GM18870 (cell line): ENCODE measurements around the gene FBH1.
"Not testable (repeated sequence)": the region's sequence is repeated elsewhere in the genome, so short reads cannot be mapped to it uniquely, and the experiment has no call there.

Source experiments
- ATAC-seq: cut with Tn5 transposase; IDR thresholded peaks from one replicate; pipeline ENCODE4 v1.9.1; 2021; ENCODE audit warnings: moderate library complexity; ENCODE audit not compliant: unreplicated experiment

The FBH1 gene

DNA sequence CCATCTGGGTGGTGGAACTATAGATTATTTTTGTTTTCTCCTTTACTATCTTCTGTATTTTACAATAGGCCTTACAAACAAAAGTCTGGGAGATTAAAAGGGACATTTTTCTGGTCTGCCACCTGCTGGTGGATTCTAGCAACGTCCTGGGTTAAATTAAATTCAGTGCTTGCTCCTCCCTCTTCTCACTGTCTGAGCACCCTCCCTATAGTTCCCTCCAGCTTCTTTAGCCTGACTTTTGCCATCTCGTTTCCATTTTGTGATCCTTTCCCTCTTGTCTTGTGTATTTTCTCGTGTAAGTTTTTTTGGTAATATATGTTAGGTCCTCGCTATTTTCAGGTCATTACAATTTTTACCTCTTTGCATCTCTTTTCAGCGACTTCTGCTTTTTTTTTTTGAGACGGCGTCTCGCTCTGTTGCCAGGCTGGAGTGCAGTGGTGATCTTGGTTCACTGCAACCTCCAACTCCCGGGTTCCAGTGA, 16.5 kb upstream of the FBH1 start:
- peak; percentile 67 for ATAC-seq

DNA sequence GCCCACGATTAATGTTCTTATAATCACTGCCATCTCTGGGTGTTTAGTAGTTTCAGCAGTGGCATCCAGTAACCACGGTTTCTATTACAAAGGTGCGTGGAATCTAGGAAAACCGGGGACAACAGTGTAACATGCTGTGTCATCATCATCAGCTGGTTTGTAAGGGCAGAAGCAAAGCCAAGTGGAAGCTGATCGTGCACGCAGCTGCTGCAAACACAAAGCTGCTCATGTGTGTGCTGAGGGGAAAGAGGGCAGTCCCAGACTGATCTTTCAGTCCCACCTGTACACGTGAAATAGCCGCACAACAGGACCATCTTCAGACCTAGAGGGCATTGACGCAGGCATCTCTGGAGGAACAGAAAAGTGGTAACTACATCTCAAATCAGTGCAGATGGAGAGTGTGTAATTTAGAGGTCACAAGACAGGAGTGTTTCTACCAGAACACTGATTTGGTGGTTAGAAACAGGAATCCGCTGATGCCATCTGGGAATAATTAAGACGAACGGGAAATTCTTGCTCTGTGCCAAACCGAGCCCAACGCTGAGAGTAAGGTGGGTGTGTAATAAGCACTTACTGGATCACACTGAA, 13.8 kb upstream of the FBH1 start:
- no peak for ATAC-seq

DNA sequence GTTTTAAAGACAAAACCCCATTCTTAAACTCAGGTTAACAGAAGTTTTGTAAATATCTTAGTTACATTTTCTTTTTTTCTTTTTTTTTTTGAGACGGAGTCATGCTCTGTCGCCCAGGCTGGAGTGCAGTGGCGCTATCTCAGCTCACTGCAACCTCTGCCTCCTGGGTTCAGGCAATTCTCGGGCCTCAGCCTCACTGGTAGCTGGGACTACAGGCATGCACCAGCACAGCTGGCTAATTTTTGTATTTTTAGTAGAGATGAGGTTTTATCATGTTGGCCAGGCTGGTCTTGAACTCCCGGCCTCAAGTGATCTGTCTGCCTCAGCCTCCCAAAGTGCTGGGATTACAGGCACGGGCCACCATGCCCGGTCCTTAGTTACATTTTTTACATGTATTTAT, 13.0 kb upstream of the FBH1 start:
- not testable (repeated sequence) for ATAC-seq

DNA sequence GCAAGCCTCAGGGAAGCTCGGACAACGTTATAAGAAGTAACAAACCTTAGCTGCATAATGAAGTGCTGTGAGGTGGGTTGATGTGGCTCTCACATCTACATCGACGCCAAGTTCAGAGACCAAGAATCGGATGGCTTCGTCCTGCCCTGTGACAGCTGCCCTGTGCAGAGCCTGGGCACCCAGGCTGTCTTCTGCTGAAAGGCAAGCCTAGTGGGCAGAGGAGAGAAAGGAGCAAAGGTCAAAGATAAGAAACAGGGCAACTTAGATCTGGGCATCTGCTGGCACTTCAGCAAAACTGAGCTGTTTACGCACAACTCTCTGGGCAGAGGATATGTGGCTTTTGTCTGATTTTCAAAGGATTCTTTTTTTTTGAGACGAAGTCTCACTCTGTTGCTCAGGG, 7.1 kb upstream of the FBH1 start:
- no peak for ATAC-seq

DNA sequence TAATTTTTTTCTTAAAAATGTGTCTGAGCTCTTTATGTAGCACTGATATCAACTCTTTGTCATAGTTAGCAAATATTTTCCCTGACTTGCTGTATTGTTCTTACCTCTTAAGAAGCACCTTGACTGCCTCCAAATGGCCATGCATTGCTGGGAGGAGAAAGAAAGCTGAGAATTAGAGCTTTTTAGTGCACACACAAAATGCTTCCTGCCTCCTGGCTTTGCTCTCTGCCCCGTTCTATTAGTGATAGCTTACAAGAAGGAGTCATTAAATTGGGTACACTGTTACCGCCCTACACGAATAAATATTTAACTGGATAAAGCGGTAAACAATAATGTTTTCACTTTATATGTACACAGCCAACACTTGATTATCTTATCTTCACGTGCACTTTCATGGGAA, 4.4 kb upstream of the FBH1 start:
- ATAC-seq: no peak

DNA sequence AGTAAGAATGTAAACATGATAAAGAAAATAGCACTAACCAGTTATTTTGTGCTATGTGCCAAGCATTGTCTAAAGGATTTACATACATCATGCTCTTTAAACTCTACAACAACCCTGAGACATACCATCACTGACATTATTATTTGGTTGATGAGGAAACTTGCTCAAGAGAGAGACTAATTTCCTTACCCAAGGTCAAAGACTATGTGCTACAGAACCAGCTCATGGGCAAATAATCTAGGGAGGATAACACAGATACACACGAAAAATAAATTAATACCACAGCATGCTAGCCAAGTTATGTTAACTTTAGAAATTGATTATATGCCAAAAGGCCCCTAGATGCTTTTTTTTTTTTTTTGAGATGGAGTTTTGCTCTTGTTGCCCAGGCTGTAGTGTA, 3.0 kb upstream of the FBH1 start:
- no peak for ATAC-seq

DNA sequence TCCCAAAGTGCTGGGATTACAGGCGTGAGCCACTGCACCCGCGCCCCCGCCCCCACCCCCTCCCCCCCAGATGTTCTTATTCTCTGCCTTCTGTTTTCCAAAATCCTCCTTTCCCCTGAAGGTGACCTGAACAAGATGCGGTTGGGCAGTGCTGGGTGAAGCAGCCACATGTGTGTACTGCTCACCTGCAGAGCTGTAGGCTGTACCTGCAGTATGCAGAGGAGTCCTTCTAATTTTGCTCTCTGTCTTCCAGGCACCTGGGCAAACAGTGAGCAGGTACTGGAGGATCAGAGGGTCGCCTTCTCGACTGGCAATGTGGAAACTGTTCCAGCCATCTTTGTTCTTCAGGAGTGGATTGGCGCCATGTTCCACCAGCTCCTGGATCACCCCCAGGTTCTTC, 2.4 kb upstream of the FBH1 start:
- ATAC-seq: no peak

DNA sequence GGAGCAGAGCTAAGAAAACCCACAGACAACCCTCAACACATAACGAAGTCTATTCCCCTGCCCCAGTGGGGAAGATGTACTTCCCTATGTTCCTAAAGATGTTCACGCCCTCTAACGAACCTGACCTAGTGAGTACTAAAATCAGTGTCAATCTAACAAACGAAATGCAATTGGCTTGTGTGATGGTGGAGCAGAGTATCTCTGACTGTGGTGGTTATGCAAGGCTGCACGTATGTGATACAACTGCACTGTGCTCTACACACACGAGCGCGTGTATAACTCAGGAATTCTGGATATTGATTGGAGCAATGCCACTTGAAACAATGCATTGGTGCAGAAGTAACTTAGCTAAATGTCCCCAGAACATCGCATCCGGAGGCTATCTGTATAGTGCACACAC, 1.7 kb upstream of the FBH1 start:
- ATAC-seq: no peak

DNA sequence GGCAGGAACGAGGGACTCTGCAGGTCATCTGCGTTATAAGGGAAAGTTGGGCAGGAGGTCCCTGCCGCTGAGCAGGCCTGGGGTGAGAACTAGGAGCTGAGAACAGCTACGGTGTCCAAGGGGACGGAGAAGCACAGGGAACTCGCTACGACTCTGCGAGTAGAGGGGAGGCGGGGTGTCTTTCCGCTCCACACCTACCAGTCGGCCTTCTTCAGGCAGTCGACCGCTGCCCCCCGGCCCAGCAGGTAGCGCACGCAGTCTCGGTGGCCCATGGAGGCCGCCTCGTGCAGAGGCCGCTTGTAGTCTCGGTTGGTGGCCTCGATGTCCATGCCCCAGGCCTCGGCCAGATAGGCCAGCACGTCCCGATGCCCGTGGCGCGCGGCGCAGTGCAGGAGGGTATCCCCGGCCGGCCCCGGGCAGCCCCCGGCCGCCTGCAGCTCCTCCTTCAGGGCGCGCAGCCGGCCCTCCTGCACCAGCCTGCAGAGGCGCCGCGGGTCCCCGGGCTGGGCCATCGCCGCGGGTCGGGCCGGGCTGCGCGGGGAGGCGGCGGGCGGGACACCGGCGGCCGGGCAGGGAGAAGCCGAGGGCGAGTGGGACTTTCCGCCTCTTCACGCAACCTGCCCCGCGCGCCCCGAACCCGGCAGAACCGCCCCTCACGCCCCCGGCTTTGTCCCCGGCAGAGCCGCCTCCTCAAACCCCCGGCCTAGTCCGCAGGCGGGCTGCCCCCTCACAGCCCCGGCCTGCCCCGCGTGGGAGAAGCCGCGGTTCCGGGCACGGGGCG, 1.0 kb upstream of the FBH1 start:
- no peak for ATAC-seq

DNA sequence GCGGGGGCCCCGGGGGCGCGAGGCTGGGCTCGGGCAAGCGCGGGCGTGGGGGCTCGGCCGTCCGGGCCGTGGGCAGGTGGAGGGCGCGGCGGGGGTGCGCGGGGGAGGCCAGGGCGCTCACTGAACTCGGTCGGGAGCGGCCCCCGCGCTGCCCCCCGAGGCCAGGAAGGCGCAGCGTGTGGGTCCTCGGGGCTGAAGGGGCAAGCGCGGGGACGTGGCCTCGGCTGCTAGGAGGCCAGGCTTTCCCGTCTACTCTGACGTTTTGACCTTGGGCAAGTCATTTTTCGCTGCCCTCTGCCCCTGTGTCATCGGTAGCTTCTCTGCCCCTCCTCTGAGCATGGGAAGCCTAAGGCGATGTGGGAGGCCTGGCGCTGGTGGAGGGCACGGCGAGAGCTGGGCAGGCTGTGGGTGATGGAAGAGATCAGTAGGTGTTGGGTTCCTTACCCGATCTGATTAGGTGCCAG, 441 bp downstream of the FBH1 start:
- no peak for ATAC-seq

DNA sequence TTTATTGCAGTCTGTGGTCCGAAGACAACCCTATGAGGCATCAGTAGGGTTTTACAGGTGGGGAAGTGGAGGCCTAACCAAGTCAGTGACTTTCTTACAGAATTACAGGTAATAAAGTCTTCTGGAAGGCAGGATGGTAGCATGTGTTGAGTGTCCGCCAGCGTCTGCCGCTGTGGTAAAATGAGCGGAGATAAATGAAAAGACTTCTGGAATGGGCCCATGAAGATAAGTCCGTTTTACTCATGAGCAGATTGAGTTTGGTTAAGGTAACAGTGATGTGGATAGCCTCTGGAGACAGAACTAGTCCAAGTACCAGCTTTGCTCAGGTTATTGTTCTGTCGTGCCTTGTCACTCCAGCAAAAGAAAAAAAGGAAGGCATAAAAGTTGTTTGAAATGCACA, 966 bp downstream of the FBH1 start:
- ATAC-seq: no peak

DNA sequence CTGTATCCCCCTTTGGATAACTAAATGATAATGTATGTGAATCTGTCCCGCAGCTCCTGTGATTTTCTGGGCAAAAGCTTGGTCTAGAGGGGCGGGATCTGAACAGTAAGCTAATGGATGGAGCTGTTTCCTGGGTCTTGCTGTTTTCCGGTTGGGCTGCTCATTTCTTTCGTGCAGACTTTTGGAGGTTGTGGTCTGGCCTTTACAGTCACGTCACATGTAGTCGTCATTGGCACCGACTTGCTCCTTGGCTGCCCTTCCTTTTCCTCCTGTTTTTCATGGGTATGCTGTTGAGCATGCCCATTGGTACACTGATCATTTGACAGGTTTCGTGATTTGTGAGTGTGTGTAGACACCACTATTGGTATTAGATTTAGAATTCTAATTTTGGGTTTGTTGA, 2.0 kb downstream of the FBH1 start:
- no peak for ATAC-seq

DNA sequence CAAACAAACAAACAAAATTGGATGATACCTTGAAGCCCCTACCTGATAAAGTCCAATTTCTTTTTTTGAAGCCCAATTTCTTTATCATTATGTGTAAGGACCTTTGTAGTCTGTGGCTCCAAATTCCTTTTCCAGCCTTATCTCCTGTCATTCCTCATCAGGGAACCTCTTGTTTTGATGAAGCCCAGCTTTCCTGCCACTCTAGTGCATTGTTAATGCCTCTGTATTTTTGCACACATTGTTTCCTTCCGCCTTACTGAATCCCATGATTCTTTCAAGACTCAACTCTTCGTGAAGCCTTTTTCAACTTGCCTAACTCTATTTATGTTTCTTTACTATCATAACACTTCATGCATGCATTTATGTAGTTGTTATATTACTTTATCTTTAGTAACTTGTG, 3.3 kb downstream of the FBH1 start:
- no peak for ATAC-seq

DNA sequence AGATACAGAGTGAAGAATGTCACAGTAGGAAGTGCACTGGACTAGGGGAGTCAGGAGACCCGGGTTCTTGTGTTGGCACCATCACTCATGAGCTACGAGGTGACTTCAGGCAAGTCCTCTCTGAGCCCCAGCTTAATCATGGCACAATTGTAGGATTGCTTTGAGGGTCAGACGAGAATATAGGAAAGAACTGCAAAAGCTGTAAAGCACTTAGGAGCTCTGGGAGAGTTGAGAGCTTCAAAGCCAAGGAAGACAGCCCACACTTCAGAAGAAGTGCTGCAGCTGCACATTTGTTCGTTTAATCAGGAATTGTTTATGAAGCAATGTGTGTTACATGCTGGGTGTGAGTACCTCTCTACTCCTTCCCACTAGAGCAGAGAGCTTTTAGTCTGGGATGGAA, 4.4 kb downstream of the FBH1 start:
- no peak for ATAC-seq

DNA sequence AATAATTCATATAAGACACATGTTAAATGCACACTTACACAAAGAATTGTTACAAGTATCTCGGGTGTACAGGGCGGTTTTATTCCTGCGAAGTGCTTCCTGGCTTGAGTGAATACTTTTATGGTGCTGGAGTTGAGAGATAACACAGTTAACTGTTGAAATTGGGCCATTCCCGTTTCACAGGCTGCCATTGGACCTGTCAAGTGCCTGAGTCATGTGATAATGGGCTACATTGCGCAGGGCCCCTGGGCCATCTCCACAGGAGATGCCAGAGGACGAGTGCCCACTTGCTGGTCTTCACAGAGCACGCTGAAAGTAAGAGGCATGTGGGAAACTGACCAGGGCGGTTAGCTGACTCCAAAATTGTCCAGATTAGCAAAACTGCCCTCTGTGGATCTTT, 4.8 kb downstream of the FBH1 start:
- no peak for ATAC-seq

DNA sequence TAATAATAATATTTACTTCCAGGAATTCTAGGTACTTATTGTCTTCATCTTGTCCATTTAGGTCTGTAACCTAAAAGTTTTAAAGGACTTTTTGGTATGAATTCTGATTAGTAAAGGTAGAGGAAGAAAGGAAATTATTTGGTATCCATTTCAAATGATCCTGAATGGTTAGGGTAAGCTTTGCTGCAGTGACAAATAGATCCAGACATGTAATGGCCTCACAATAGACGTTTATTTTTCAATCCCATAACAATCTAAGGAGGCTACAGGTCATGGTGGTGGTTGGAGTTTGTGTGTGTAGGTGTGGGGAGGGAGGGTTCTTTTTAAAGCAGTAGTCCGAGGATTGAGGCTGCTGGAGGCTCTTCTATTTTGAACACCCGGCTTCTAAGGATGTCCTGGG, 5.3 kb downstream of the FBH1 start:
- ATAC-seq: no peak

DNA sequence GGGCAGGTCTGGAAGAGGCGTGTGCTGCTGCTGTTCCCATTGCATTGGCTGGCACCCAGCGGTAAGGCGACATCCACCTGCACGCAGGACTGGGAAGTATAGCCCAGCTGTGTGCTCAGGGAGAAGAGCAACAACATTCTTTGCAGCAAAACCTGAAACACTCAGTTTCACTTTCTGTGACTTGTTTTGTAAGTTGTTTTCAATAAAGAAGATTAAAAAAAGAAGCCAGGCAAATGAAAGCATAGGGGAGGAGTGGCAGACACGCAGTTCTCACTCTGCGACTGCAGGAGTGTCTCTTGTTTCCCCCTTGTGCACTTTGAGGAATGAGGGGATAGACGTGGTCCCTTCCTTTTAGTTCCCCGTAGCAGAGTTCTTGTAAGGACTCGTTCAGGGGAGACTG, 5.8 kb downstream of the FBH1 start:
- peak; percentile 54 for ATAC-seq

DNA sequence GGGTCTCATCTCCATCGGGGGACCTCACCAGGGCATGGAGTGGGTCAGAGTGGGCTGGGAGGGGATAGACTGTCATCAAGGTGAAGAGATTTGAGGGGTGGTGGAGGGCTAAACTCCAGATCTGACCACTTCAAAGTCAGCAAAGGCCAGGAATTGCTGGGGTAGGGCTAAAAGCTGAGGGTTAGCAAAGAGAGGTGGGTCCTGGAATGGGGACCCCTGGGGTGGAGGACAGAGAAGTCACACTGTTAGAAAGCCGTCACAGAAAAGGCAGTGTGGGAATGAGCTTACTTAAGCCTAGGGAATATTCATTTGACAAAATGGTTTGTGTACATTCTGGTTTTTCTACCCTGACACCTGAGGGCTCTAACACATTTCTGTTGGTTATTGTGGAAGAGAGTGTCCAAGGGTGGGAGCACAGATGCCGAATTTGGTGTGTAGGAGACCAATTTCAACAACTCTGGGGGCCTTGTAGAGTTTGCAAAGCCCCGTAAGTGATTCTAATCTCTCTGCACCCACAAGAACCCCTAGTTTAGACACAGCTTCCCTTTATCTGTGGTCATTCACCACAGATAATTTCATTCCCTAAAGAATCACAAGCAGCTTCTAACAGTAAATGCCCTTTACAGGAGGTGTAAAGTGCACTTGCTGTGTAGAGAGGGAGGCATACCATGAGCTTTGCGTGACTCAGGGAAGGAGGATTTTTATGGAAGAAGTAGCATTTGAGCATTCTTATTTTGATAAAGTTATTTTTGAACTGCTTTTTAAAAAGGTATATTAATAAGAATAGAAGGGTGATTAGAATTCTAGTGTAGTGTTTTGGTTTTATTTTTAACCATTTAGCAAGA, 6.4 kb downstream of the FBH1 start:
- no peak for ATAC-seq

DNA sequence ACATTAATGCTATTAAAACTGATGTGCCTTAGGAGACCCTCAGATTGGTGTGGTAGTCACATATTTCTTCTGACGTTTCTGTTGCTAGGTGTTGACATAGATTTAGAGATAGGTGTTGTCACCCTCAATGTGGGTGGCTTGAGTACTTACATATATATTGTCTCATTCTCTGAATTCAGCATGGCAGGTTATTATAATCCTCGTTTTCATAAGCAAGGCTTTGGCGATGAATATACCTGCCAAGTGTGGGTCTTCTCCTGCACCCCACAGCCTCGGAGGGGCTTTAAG, 7.0 kb downstream of the FBH1 start:
- ATAC-seq: no peak

DNA sequence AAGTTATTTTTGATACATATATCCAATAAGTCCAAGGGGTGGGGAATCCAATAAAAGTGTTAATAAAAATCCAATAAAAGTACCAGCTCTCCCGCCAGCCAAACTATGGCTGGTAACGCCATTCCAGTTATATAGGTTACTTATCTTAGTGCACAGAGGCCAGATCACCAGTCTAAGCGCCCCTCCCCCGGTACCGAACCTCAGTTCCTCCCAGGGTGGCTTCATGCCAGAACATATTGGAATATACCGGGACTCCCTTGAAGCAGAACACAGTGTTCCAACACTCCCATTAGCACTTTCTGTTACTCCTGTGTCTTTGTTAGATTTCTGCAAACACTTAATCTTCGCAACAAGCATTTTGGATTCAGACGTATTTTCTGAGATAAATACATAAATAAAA, 7.5 kb downstream of the FBH1 start:
- ATAC-seq: no peak

DNA sequence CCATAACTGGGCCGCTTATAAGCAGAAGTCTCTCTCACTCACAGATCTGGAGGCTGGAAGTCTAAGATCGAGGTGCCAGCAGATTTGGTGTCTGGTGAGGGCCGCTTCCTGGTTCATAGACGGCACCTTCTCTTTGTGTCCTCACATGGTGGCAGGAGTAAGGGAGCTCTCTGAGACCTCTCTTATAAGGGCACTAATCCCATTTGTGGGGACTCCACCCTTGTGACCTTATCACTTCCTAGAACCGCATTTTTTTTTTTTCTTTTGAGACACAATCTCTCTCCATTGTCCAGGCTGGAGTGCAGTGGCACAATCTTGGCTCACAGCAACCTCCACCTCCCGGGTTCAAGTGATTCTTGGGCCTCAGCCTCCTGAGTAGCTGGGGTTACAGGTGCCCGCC, 8.1 kb downstream of the FBH1 start:
- no peak for ATAC-seq

DNA sequence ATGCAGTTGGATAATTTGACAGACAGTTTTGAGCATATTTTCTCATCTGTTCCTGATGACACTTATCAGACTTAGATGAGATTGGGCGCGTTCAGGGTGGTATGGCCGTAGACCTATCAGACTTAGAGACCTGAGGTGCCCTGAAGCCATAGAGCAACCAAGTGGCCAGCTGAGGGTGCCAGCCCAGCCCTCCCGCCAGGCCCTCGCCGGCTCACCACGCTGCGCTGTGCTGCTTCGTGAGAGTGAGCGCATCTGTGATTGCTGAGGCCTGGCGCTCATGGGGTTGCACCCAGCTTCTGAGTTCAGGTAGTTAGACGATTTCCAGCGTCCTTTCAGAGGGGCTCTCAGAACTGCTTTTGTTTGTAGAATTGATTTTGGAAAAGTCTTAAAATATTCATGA, 10.2 kb downstream of the FBH1 start:
- ATAC-seq: no peak
